ENCODE measurements around the gene PLEKHM2. TPM values are rescaled to one million over a fixed set of nuclear protein-coding genes. Genes with fewer than 3 reads are reported as not detected.

Gene PLEKHM2
- total RNA-seq, 1 experiment from 2014 or later: 45.9 TPM

DNA sequence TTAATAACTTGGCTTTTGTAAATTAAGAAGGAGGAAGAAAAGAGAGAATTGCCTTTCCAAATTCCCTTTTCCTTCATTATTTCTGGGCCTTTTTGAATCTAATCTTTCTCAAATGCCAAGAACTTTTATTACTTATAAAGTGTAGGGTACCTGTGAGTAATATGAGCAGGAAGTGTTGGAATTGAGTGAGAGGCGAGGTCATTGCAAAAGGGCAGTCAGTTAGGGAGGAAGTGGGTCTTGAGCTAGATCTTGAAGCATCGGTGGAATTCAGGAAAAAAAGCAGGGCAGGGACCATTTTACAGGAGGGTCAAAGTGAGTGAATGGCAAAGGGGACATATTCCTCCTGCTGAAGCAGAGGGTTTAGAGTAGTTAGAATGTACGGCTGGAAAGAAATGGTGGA is 43.5 kb upstream of the PLEKHM2 start:
- Histone ChIP-seq H3T11ph (ENCODE audit: low read length) (no peak overlapping the region), H3K4ac (ENCODE audit: low read depth, low read length) (no peak overlapping the region), H3K4me2 (ENCODE audit: insufficient read depth, insufficient read length, low read length) (no peak overlapping the region), H4K91ac (ENCODE audit: insufficient read length, low read depth, low read length) (no peak overlapping the region), H3K23me2 (ENCODE audit: insufficient read length, low read depth, low read length, poor library complexity, severe bottlenecking) (no peaks in the 10 kb centered on the region), H2BK12ac (ENCODE audit: insufficient read length, low read depth, low read length) (no peak overlapping the region), H3K9me3 (ENCODE audit: control insufficient read depth, low read depth, low read length) (no peaks in the 10 kb centered on the region), H2BK120ac (ENCODE audit: low read depth, low read length, poor library complexity, severe bottlenecking) (no peak overlapping the region), H3K79me1 (ENCODE audit: insufficient read depth, low read depth, low read length, poor library complexity, severe bottlenecking) (peaks cover 2% of the 10 kb centered on the region), H3K79me2 (ENCODE audit: insufficient read depth, low read length) (no peaks in the 10 kb centered on the region), H4K20me1 (ENCODE audit: control insufficient read depth, insufficient read depth, insufficient read length) (no peaks in the 10 kb centered on the region), H3K4me1 (ENCODE audit: insufficient read depth, low read length) (no peaks in the 10 kb centered on the region), H3K23ac (ENCODE audit: insufficient read length, low read depth, low read length) (no peak overlapping the region), H2BK20ac (ENCODE audit: low read depth, low read length, poor library complexity, severe bottlenecking) (no peak overlapping the region), H2BK5ac (ENCODE audit: insufficient read length, low read length) (no peak overlapping the region), H3K14ac (ENCODE audit: insufficient read depth, low read length) (no peak overlapping the region), H2AK5ac (ENCODE audit: insufficient read length, low read length) (no peak overlapping the region), H3K27me3 (ENCODE audit: insufficient read depth, low read length) (no peaks in the 10 kb centered on the region), H4K8ac (replicated peaks; ENCODE audit: insufficient read length, low read depth, low read length) (no peak overlapping the region), H3K27ac (ENCODE audit: insufficient read length, low read depth, low read length) (no peak overlapping the region), H4K5ac (ENCODE audit: insufficient read length, low read depth, low read length) (no peak overlapping the region), H2AFZ (ENCODE audit: low read length) (no peak overlapping the region), H3K56ac (ENCODE audit: insufficient read length, low read depth, low read length) (no peak overlapping the region), H3K18ac (ENCODE audit: insufficient read length, low read depth, low read length) (no peak overlapping the region), H2BK15ac (ENCODE audit: low read depth, low read length) (no peak overlapping the region), H3K9ac (ENCODE audit: extremely low read depth, insufficient read length, low read length) (no peak overlapping the region)
- no peaks in the 10 kb centered on the region for H3K9me3 Mint-ChIP-seq
- H3K27me3 Mint-ChIP-seq (ENCODE audit: low read depth): no peaks in the 10 kb centered on the region
- DNase-seq: no peak
- TF ChIP-seq, protein P1, sequence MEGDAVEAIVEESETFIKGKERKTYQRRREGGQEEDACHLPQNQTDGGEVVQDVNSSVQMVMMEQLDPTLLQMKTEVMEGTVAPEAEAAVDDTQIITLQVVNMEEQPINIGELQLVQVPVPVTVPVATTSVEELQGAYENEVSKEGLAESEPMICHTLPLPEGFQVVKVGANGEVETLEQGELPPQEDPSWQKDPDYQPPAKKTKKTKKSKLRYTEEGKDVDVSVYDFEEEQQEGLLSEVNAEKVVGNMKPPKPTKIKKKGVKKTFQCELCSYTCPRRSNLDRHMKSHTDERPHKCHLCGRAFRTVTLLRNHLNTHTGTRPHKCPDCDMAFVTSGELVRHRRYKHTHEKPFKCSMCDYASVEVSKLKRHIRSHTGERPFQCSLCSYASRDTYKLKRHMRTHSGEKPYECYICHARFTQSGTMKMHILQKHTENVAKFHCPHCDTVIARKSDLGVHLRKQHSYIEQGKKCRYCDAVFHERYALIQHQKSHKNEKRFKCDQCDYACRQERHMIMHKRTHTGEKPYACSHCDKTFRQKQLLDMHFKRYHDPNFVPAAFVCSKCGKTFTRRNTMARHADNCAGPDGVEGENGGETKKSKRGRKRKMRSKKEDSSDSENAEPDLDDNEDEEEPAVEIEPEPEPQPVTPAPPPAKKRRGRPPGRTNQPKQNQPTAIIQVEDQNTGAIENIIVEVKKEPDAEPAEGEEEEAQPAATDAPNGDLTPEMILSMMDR (conservative IDR thresholded peaks at IDR 0.05): no peak
- H3K4me3 Mint-ChIP-seq: no peak overlapping the region
- WGBS (ENCODE audit: extremely low coverage, insufficient read length, low lambda C conversion rate): no CpG with 5 or more reads among the region's 3 CpGs
- H3K4me1 Mint-ChIP-seq: no peaks in the 10 kb centered on the region
- H3K27ac Mint-ChIP-seq: peak overlapping the region in 2 of 3 experiments; percentile 18 to 45; a peak in 3 of 7 replicates
- peaks cover 47 to 88% (median 82%) of the 10 kb centered on the region in 3 experiments for H3K36me3 Mint-ChIP-seq (ENCODE audit: insufficient read depth in 1 of 3, low read depth in 3 of 3)
